GM18907 (cell line): ENCODE data around the gene PCBP3.
"Not testable (repeated sequence)": the region's sequence is repeated elsewhere in the genome, so short reads cannot be mapped to it uniquely, and the experiment has no call there.

Experiments
- ATAC-seq: cut with Tn5 transposase; IDR thresholded peaks from one replicate; pipeline ENCODE4 v1.9.1; 2021; ENCODE audit warnings: mild to moderate bottlenecking, moderate library complexity; ENCODE audit not compliant: unreplicated experiment

Gene PCBP3

GRCh38 chr21:45870421-45870820 lies 226.9 kb downstream of the PCBP3 start:
- ATAC-seq: no peak

- no peak for ATAC-seq
Measured at GRCh38 chr21:45870851-45871615, 227.5 kb downstream of the PCBP3 start.

- ATAC-seq: no peak
Measured at GRCh38 chr21:45871616-45872236, 228.2 kb downstream of the PCBP3 start.

- no peak for ATAC-seq
Measured at GRCh38 chr21:45872471-45872870, 228.9 kb downstream of the PCBP3 start.

GRCh38 chr21:45872902-45873301 lies 229.4 kb downstream of the PCBP3 start:
- no peak for ATAC-seq

- no peak for ATAC-seq
Measured at GRCh38 chr21:45873418-45873817, 229.9 kb downstream of the PCBP3 start.

GRCh38 chr21:45873866-45874265 lies 230.3 kb downstream of the PCBP3 start:
- ATAC-seq: no peak

GRCh38 chr21:45874716-45875415 lies 231.3 kb downstream of the PCBP3 start:
- ATAC-seq: no peak

GRCh38 chr21:45875416-45875760 lies 231.9 kb downstream of the PCBP3 start:
- ATAC-seq: no peak

GRCh38 chr21:45875881-45876280 lies 232.4 kb downstream of the PCBP3 start:
- no peak for ATAC-seq

GRCh38 chr21:45876381-45877170 lies 233.1 kb downstream of the PCBP3 start:
- ATAC-seq: no peak

- no peak for ATAC-seq
Measured at GRCh38 chr21:45877171-45877438, 233.6 kb downstream of the PCBP3 start.

- ATAC-seq: no peak
Measured at GRCh38 chr21:45877821-45878469, 234.4 kb downstream of the PCBP3 start.

GRCh38 chr21:45880097-45881068 lies 236.9 kb downstream of the PCBP3 start:
- no peak for ATAC-seq

- ATAC-seq: no peak
Measured at GRCh38 chr21:45882645-45883044, 239.1 kb downstream of the PCBP3 start.

GRCh38 chr21:45883090-45883489 lies 239.6 kb downstream of the PCBP3 start:
- no peak for ATAC-seq

GRCh38 chr21:45885597-45885929 lies 242.0 kb downstream of the PCBP3 start:
- ATAC-seq: no peak

- ATAC-seq: not testable (repeated sequence)
Measured at GRCh38 chr21:45885930-45886601, 242.5 kb downstream of the PCBP3 start.

- ATAC-seq: no peak
Measured at GRCh38 chr21:45886610-45887026, 243.1 kb downstream of the PCBP3 start.
